ENCODE results near the gene KCNQ1.

The KCNQ1 gene

DNA sequence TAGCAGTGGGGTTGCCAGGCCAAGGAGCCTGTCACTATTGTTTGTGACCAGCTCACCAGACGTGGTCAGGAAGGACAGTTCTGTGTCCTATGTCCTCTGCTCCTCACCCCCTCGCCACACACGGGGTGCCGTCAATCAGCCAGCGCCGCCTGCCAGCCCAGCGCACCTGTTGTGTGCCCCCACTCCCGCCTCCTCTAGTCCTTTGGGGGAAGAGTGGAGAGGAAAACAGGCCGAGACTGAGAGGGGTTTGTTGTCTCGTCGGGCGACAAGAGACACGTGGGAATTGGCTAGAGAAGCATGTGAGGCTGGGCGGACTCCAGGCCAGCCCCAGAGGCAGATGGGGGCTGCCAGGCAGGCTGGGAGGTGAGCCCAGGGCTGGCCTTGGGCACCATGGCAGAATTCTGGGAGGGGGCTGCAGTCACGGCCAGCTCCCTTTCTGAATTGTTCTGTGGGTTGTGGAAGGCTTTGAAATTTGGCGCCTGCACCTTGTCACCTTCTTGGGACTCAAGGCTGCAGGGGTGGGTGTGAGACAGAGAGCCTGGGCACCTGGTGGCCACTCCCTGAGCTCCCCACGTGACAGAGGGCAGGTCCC, 258.1 kb downstream of the KCNQ1 start:
- Histone ChIP-seq H3K27me3 (ENCODE audit: low read depth, low read length) (no peaks in the 10 kb centered on the region), H3K36me3 (ENCODE audit: control insufficient read depth in 1 of 2, insufficient read depth in 2 of 2, low read length in 2 of 2) (no peaks in the 10 kb centered on the region), H3K9me3 (ENCODE audit: control insufficient read depth in 1 of 2, low read length in 2 of 2) (no peaks in the 10 kb centered on the region), H3K27ac (ENCODE audit: low read length) (no peak overlapping the region), H3K4me3 (ENCODE audit: low read depth in 1 of 2, low read length in 2 of 2) (no peak overlapping the region), H3K4me1 (ENCODE audit: control insufficient read depth in 1 of 2, insufficient read depth in 2 of 2, low read length in 2 of 2) (peaks cover 0 to 16% of the 10 kb centered on the region in 2 donors)

DNA sequence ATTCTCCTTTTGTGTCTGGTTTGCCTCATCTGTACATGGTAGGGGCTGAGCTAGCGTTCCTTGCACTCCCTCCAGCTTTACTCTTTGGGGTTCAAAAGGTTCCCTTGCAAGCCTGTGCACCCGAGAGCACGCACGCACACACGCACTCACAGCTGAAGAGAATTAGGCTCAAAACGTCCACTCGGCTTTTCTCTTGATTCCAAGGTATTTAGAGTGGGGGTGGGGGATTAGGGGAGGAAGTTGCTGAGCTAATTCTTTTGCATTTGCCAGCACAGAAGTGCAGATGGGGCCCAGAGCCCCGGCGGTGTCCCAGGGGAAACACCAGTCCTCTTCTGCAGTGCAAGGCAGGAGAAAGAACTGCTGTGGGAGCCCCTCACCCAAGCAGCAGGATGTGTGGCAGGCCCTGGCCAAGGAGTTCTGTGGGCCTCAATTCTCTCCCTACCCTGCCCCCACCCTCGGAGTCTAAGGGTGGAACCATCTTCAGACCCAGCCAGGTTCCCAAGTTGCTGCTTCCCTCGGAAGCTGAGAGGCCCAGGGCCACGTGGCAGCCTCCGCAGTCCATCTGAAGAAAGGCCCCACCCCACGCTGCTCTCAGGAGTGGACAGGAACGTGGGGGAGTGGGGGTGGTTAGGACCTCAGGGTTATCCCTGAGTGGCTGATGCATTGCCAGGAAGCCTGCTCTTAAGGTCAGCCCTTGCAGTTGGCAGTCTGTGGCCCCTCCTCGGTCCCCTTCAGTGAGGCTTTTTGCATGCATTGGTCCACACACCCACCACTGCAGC, 258.7 kb downstream of the KCNQ1 start:
- Histone ChIP-seq H3K27ac (ENCODE audit: low read length) (no peak overlapping the region), H3K27me3 (ENCODE audit: low read depth, low read length) (no peaks in the 10 kb centered on the region), H3K36me3 (ENCODE audit: control insufficient read depth in 1 of 2, insufficient read depth in 2 of 2, low read length in 2 of 2) (no peaks in the 10 kb centered on the region), H3K4me1 (ENCODE audit: control insufficient read depth in 1 of 2, insufficient read depth in 2 of 2, low read length in 2 of 2) (peaks cover 0 to 22% of the 10 kb centered on the region in 2 donors), H3K4me3 (ENCODE audit: low read depth in 1 of 2, low read length in 2 of 2) (no peak overlapping the region), H3K9me3 (ENCODE audit: control insufficient read depth in 1 of 2, low read length in 2 of 2) (no peaks in the 10 kb centered on the region)

DNA sequence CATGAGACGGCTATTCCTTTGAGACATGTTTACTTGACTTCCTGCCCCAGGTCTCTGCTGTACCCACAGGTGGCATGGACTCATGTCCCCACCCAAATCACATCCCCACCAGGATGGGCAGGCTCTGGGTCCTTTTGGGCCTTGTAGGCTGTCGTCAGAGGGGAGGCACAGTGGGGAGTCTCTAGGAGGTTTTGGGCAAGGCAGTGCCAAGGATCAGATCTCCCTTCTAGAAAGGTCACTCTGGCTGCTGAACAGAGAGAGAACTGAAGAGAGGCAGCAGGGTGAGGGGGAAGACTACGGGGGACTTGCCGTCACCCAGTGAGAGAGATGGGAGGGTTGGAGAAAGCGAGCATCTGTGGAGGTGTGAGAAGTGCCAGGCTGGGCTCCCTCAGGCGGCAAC, 259.5 kb downstream of the KCNQ1 start:
- H3K27me3 ChIP-seq (ENCODE audit: low read depth, low read length) = no peaks in the 10 kb centered on the region
- no peaks in the 10 kb centered on the region for H3K36me3 ChIP-seq (ENCODE audit: control insufficient read depth in 1 of 2, insufficient read depth in 2 of 2, low read length in 2 of 2)
- H3K4me1 ChIP-seq (ENCODE audit: control insufficient read depth in 1 of 2, insufficient read depth in 2 of 2, low read length in 2 of 2) = peaks cover 0 to 24% of the 10 kb centered on the region in 2 donors
- H3K27ac ChIP-seq (ENCODE audit: low read length) = no peak overlapping the region
- H3K9me3 ChIP-seq (ENCODE audit: control insufficient read depth in 1 of 2, low read length in 2 of 2) = no peaks in the 10 kb centered on the region
- H3K4me3 ChIP-seq (ENCODE audit: low read depth in 1 of 2, low read length in 2 of 2) = no peak overlapping the region

DNA sequence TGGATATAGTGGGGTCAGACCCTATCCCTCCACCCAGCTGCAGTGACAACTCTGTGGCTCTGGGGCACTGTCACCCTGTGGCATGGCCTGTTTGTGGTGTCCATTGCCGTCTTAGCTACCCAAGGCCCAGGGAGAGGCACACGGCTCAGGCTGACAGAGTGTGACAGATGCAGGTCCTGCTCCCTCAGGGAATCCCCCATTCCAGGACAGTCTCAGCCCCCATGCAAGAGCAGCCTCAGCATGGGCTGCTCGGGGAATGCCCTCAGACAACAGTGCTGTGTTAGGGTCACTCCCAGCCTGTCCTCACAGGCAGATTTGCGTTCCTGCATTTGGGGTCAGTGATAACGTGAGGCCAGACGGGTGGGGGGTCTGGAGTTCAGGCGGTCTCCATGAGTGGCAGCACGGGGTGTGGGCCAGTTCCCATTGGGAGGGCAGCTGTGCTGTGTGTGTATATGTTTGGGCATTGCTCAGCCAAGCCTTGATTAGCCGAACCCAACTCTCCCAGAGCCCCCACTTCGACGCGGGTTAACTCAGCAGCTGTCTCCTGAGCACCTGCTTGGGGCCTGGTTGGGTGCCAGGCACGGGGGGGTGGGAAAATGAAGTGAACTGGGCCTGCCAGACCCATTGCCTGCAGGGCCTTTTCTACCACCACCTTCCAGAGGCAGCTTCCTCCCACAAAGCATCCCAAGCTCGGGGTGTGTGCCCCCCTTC, 260.2 kb downstream of the KCNQ1 start:
- Histone ChIP-seq H3K27me3 (ENCODE audit: low read depth, low read length) (no peaks in the 10 kb centered on the region), H3K27ac (ENCODE audit: low read length) (no peak overlapping the region), H3K36me3 (ENCODE audit: control insufficient read depth in 1 of 2, insufficient read depth in 2 of 2, low read length in 2 of 2) (no peaks in the 10 kb centered on the region), H3K4me3 (ENCODE audit: low read depth in 1 of 2, low read length in 2 of 2) (no peak overlapping the region), H3K9me3 (ENCODE audit: control insufficient read depth in 1 of 2, low read length in 2 of 2) (no peaks in the 10 kb centered on the region), H3K4me1 (ENCODE audit: control insufficient read depth in 1 of 2, insufficient read depth in 2 of 2, low read length in 2 of 2) (peaks cover 0 to 27% of the 10 kb centered on the region in 2 donors)

DNA sequence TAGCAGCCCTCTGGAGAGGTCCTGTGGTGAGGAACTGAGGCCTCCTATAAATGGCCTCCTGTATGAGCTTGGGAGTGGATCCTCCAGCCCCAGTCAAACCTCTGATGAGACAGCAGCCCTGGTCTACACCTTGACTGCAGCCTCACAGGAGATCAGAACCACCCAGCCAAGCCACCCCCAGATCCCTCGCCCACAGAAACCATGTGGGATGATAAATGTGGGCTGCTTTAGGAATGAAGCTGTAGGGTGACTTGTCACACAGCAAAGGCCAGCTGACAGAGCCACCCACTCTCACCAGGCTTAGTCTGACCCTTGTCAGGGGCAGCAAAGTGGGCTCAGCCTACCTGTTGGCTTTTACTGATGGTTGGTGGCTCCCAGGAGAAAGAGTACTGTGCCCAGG, 261.5 kb downstream of the KCNQ1 start:
- Histone ChIP-seq H3K27ac (ENCODE audit: low read length) (no peak overlapping the region), H3K4me3 (ENCODE audit: low read depth in 1 of 2, low read length in 2 of 2) (no peak overlapping the region), H3K36me3 (ENCODE audit: control insufficient read depth in 1 of 2, insufficient read depth in 2 of 2, low read length in 2 of 2) (no peaks in the 10 kb centered on the region), H3K9me3 (ENCODE audit: control insufficient read depth in 1 of 2, low read length in 2 of 2) (no peaks in the 10 kb centered on the region), H3K27me3 (ENCODE audit: low read depth, low read length) (no peaks in the 10 kb centered on the region), H3K4me1 (ENCODE audit: control insufficient read depth in 1 of 2, insufficient read depth in 2 of 2, low read length in 2 of 2) (peaks cover 0 to 30% of the 10 kb centered on the region in 2 donors)

DNA sequence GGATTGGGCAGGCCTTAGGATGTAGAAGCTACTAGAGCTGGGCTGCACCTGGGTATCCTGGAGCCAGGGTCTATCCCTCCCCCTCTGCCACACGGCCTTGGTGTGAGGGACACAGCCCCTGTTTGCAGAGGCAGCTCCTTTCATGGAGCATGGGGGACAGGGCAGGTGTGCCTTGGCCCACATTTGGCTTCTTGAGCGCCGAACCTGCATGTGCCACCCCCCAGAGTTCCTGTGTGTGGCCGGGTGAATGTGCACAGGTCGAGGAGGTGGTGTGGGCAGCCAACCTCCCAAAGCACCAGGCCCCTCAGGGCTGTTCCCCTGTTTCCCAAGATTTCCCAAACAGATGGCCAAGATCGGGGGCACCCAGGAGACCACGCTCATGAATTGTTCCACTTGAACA, 262.9 kb downstream of the KCNQ1 start:
- Histone ChIP-seq H3K36me3 (ENCODE audit: control insufficient read depth in 1 of 2, insufficient read depth in 2 of 2, low read length in 2 of 2) (no peaks in the 10 kb centered on the region), H3K27me3 (ENCODE audit: low read depth, low read length) (no peaks in the 10 kb centered on the region), H3K4me1 (ENCODE audit: control insufficient read depth in 1 of 2, insufficient read depth in 2 of 2, low read length in 2 of 2) (peaks cover 0 to 31% of the 10 kb centered on the region in 2 donors), H3K4me3 (ENCODE audit: low read depth in 1 of 2, low read length in 2 of 2) (no peak overlapping the region), H3K27ac (ENCODE audit: low read length) (no peak overlapping the region), H3K9me3 (ENCODE audit: control insufficient read depth in 1 of 2, low read length in 2 of 2) (no peaks in the 10 kb centered on the region)

DNA sequence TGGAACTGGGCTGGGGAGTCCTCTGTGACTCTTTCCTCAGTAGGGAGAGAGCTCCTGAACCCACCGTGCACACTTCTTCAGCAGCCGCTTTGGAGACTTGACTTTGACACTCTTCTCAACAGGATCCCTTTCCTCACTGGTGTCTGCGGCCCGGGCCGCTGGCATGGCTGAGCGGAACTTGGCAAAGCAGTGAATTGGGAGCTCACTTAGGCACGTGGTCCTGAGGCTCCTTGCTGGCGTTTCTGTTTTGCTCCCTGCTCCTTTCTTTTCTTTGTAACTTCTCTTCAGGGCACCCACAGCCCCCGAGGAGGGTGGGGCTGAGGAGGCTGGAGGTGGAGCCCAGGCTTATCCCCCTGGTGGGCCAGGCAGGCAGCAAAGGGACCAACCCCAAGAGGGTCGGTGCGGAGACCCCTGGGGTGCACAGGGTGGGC, 263.4 kb downstream of the KCNQ1 start:
- Histone ChIP-seq H3K27me3 (ENCODE audit: low read depth, low read length) (no peaks in the 10 kb centered on the region), H3K36me3 (ENCODE audit: control insufficient read depth in 1 of 2, insufficient read depth in 2 of 2, low read length in 2 of 2) (no peaks in the 10 kb centered on the region), H3K4me1 (ENCODE audit: control insufficient read depth in 1 of 2, insufficient read depth in 2 of 2, low read length in 2 of 2) (peaks cover 0 to 30% of the 10 kb centered on the region in 2 donors), H3K4me3 (ENCODE audit: low read depth in 1 of 2, low read length in 2 of 2) (peak overlapping the region in 1 of 2 donors; percentile 47), H3K27ac (ENCODE audit: low read length) (no peak overlapping the region), H3K9me3 (ENCODE audit: control insufficient read depth in 1 of 2, low read length in 2 of 2) (no peaks in the 10 kb centered on the region)

DNA sequence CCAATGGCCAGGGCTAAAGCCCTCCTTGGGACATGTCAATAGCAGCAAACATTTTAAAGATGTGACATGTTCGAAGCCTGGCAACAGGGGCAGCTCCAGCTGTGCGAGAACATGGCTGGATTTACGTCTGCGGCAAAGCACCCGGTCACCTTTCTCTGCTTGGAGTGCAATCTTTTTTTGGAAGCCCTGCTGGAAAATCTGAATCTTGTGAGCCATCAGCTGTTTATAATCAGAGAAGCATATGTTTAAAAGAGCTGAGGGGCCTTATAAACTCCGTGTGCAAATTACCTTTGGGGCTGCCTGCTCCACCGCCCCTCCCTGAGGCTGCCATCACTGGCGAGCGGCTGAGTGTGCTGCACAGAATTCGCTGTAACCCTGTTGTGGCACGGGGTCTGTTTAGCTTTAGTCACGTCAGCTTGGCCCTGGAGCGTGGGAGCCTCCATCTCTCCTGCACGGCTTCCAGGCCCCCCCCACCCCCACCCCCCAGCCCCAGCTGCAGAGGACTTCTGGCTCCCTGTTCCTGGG, 264.0 kb downstream of the KCNQ1 start:
- no peaks in the 10 kb centered on the region for H3K27me3 ChIP-seq (ENCODE audit: low read depth, low read length)
- H3K4me1 ChIP-seq (ENCODE audit: control insufficient read depth in 1 of 2, insufficient read depth in 2 of 2, low read length in 2 of 2) = peaks cover 0 to 24% of the 10 kb centered on the region in 2 donors
- no peaks in the 10 kb centered on the region for H3K36me3 ChIP-seq (ENCODE audit: control insufficient read depth in 1 of 2, insufficient read depth in 2 of 2, low read length in 2 of 2)
- peak overlapping the region in 1 of 2 donors; percentile 47 for H3K4me3 ChIP-seq (ENCODE audit: low read depth in 1 of 2, low read length in 2 of 2)
- H3K9me3 ChIP-seq (ENCODE audit: control insufficient read depth in 1 of 2, low read length in 2 of 2) = no peaks in the 10 kb centered on the region
- peak overlapping the region; percentile 23 for H3K27ac ChIP-seq (ENCODE audit: low read length)

DNA sequence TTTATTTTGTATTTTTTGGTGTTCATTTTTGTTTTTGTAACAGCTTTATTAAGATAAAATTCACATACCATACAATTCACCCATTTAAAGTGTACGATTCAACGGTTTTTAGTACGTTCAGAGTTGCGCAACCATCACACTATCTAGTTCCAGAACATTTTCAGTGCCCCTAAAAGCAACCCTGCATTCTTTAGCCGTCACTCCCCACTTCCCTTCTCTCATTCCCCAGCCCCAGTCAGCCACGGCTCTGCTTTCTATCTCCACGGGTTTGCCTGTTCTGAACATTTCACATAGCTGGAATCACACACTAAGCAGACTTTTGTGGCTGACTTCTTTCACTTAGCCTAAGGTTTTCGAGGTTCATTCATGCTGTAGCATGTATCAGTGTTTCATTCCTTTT, 264.6 kb downstream of the KCNQ1 start:
- no peaks in the 10 kb centered on the region for H3K36me3 ChIP-seq (ENCODE audit: control insufficient read depth in 1 of 2, insufficient read depth in 2 of 2, low read length in 2 of 2)
- no peak overlapping the region for H3K27ac ChIP-seq (ENCODE audit: low read length)
- H3K4me3 ChIP-seq (ENCODE audit: low read depth in 1 of 2, low read length in 2 of 2) = no peak overlapping the region
- no peaks in the 10 kb centered on the region for H3K27me3 ChIP-seq (ENCODE audit: low read depth, low read length)
- peaks cover 0 to 23% of the 10 kb centered on the region in 2 donors for H3K4me1 ChIP-seq (ENCODE audit: control insufficient read depth in 1 of 2, insufficient read depth in 2 of 2, low read length in 2 of 2)
- H3K9me3 ChIP-seq (ENCODE audit: control insufficient read depth in 1 of 2, low read length in 2 of 2) = no peaks in the 10 kb centered on the region

DNA sequence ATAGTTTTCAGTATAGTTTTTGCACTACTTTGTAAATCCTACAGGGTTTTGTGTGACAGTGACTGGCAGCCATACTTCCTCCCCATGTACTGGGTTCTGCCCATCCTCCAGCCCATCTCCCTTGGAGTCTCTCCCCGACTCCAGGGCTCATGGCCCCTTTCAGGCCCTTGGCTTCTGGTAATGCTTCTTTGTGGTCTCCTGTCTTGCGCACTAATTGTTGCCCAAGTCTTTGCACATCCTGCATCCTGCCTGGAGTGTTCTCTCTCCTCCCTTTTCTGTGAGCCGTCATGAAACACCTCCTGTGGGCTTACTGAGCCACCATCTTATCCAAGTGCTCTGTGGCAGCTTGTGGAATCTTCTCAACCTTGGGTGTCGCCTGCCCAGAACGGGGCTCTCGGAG, 266.4 kb downstream of the KCNQ1 start:
- peaks cover 0 to 23% of the 10 kb centered on the region in 2 donors for H3K4me1 ChIP-seq (ENCODE audit: control insufficient read depth in 1 of 2, insufficient read depth in 2 of 2, low read length in 2 of 2)
- no peak overlapping the region for H3K4me3 ChIP-seq (ENCODE audit: low read depth in 1 of 2, low read length in 2 of 2)
- no peak overlapping the region for H3K27ac ChIP-seq (ENCODE audit: low read length)
- no peaks in the 10 kb centered on the region for H3K36me3 ChIP-seq (ENCODE audit: control insufficient read depth in 1 of 2, insufficient read depth in 2 of 2, low read length in 2 of 2)
- no peaks in the 10 kb centered on the region for H3K27me3 ChIP-seq (ENCODE audit: low read depth, low read length)
- no peaks in the 10 kb centered on the region for H3K9me3 ChIP-seq (ENCODE audit: control insufficient read depth in 1 of 2, low read length in 2 of 2)

DNA sequence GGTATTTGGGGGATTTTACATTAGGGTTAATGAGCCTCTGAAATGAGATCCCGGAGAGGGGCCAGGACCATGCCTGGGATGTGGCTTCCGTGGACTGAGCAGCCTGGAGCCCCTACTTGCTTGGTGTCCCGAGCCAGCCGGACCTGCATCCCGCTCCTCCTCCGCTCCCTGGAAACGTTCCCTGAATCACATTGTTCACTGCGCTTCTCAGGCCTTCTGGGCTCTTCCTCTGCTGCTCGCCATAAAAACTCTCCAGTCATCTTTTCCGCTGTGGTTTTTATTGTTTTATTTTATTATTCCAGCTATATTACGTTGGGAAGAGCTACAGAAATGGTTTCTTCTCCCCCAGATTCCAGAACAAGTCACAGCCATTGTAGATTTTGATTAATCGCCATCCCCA, 268.3 kb downstream of the KCNQ1 start:
- Histone ChIP-seq H3K27ac (ENCODE audit: low read length) (no peak overlapping the region), H3K4me1 (ENCODE audit: control insufficient read depth in 1 of 2, insufficient read depth in 2 of 2, low read length in 2 of 2) (peaks cover 0 to 14% of the 10 kb centered on the region in 2 donors), H3K27me3 (ENCODE audit: low read depth, low read length) (no peaks in the 10 kb centered on the region), H3K36me3 (ENCODE audit: control insufficient read depth in 1 of 2, insufficient read depth in 2 of 2, low read length in 2 of 2) (no peaks in the 10 kb centered on the region), H3K4me3 (ENCODE audit: low read depth in 1 of 2, low read length in 2 of 2) (no peak overlapping the region), H3K9me3 (ENCODE audit: control insufficient read depth in 1 of 2, low read length in 2 of 2) (no peaks in the 10 kb centered on the region)

All from muscle layer of duodenum (tissue), 2 donors.